H9 (cell line): ENCODE measurements around the gene FTMT. TPM values are rescaled to one million over a fixed set of nuclear protein-coding genes. Genes with fewer than 3 reads are reported as not detected.

Experiments used
- DNase-seq: peaks from one replicate; pipeline ENCODE4 v3.0.0-alpha.2; 2017
- H2AFZ ChIP-seq: one replicate; pipeline ENCODE4 v1.6.1; 2013; ENCODE audit warnings: mild to moderate bottlenecking, low read length, control low read depth, moderate library complexity
- H2AK5ac ChIP-seq: 2 replicates; pipeline ENCODE4 v1.6.1; 2013; ENCODE audit warnings: low read length, control low read depth, mixed read lengths; ENCODE audit not compliant: insufficient read length
- H2BK120ac ChIP-seq: one replicate; pipeline ENCODE4 v1.6.1; 2013; ENCODE audit warnings: low read depth, mild to moderate bottlenecking, low read length, control low read depth, inconsistent platforms; ENCODE audit not compliant: poor library complexity, severe bottlenecking
- H2BK12ac ChIP-seq: 2 replicates; pipeline ENCODE4 v1.6.1; 2013; ENCODE audit warnings: low read length, control low read depth, mixed read lengths, low read depth; ENCODE audit not compliant: insufficient read length
- H2BK15ac ChIP-seq: 2 replicates; pipeline ENCODE4 v1.6.1; 2013; ENCODE audit warnings: low read depth, low read length, control low read depth
- H2BK20ac ChIP-seq: one replicate; pipeline ENCODE4 v1.6.1; 2013; ENCODE audit warnings: low read depth, mild to moderate bottlenecking, low read length, control low read depth, inconsistent platforms; ENCODE audit not compliant: poor library complexity, severe bottlenecking
- H2BK5ac ChIP-seq: 2 replicates; pipeline ENCODE4 v1.6.1; 2013; ENCODE audit warnings: low read length, control low read depth, mixed read lengths; ENCODE audit not compliant: insufficient read length
- H3K14ac ChIP-seq: 2 replicates; pipeline ENCODE4 v1.6.1; 2013; ENCODE audit warnings: low read length, control low read depth; ENCODE audit not compliant: insufficient read depth
- H3K18ac ChIP-seq: 2 replicates; pipeline ENCODE4 v1.6.1; 2013; ENCODE audit warnings: low read depth, mild to moderate bottlenecking, mixed read lengths, low read length, control low read depth; ENCODE audit not compliant: insufficient read length
- H3K23ac ChIP-seq: 2 replicates; pipeline ENCODE4 v1.6.1; 2013; ENCODE audit warnings: low read length, control low read depth, mixed read lengths, low read depth; ENCODE audit not compliant: insufficient read length
- H3K23me2 ChIP-seq: 2 replicates; pipeline ENCODE4 v1.6.1; 2013; ENCODE audit warnings: low read depth, mild to moderate bottlenecking, mixed read lengths, low read length, control low read depth; ENCODE audit not compliant: insufficient read length, poor library complexity, severe bottlenecking
- H3K27ac ChIP-seq: 2 replicates; pipeline ENCODE4 v1.5.1; 2013; ENCODE audit warnings: low read length, control low read depth, mixed read lengths, low read depth; ENCODE audit not compliant: insufficient read length
- H3K27me3 ChIP-seq: 2 replicates; pipeline ENCODE4 v1.6.1; 2013; ENCODE audit warnings: low read length, control low read depth, inconsistent platforms; ENCODE audit not compliant: insufficient read depth
- H3K4ac ChIP-seq: 2 replicates; pipeline ENCODE4 v1.6.1; 2013; ENCODE audit warnings: low read depth, mild to moderate bottlenecking, control low read depth, inconsistent platforms, low read length, moderate library complexity
- H3K4me1 ChIP-seq: 2 replicates; pipeline ENCODE4 v1.6.1; 2013; ENCODE audit warnings: low read length, control low read depth, inconsistent platforms; ENCODE audit not compliant: insufficient read depth
- H3K4me2 ChIP-seq: 2 replicates; pipeline ENCODE4 v1.6.1; 2013; ENCODE audit warnings: low read length, control low read depth, mixed read lengths; ENCODE audit not compliant: insufficient read length, insufficient read depth
- H3K56ac ChIP-seq: 2 replicates; pipeline ENCODE4 v1.6.1; 2013; ENCODE audit warnings: low read depth, mild to moderate bottlenecking, mixed read lengths, low read length, control low read depth; ENCODE audit not compliant: insufficient read length
- H3K79me1 ChIP-seq: 2 replicates; pipeline ENCODE4 v1.6.1; 2013; ENCODE audit warnings: low read depth, mild to moderate bottlenecking, moderate library complexity, low read length, control low read depth, inconsistent platforms; ENCODE audit not compliant: insufficient read depth, poor library complexity, severe bottlenecking
- H3K79me2 ChIP-seq: 2 replicates; pipeline ENCODE4 v1.6.1; 2013; ENCODE audit warnings: low read length, control low read depth, inconsistent platforms; ENCODE audit not compliant: insufficient read depth
- H3K9ac ChIP-seq: 2 replicates; pipeline ENCODE4 v1.6.1; 2013; ENCODE audit warnings: low read length, control low read depth, mixed read lengths; ENCODE audit not compliant: insufficient read length; ENCODE audit errors: extremely low read depth
- H3K9me3 ChIP-seq: one replicate; pipeline ENCODE4 v1.6.1; 2013; ENCODE audit warnings: low read depth, low read length, inconsistent platforms; ENCODE audit not compliant: control insufficient read depth
- H3T11ph ChIP-seq: one replicate; pipeline ENCODE4 v1.6.1; 2013; ENCODE audit warnings: mild to moderate bottlenecking, low read length, control low read depth, inconsistent platforms
- H4K20me1 ChIP-seq: one replicate; pipeline ENCODE4 v1.6.1; 2013; ENCODE audit not compliant: control insufficient read depth, insufficient read length, insufficient read depth
- H4K5ac ChIP-seq: 2 replicates; pipeline ENCODE4 v1.6.1; 2013; ENCODE audit warnings: low read depth, mild to moderate bottlenecking, mixed read lengths, low read length, control low read depth; ENCODE audit not compliant: insufficient read length
- H4K8ac ChIP-seq: replicated peaks from 2 replicates; pipeline ENCODE4 v1.6.1; 2013; ENCODE audit warnings: low read length, control low read depth, mixed read lengths, low read depth; ENCODE audit not compliant: insufficient read length
- H4K91ac ChIP-seq: 2 replicates; pipeline ENCODE4 v1.6.1; 2013; ENCODE audit warnings: low read depth, mild to moderate bottlenecking, moderate library complexity, mixed read lengths, low read length, control low read depth; ENCODE audit not compliant: insufficient read length
- H3K27ac Mint-ChIP-seq, 3 experiments: 2 replicates in 2 of 3; 3 replicates in 1 of 3; pipeline ENCODE4 v1.8.0; 2020 to 2021; ENCODE audit warnings: mixed read lengths in 3 of 3, mild to moderate bottlenecking in 1 of 3, moderate library complexity in 1 of 3
- H3K27me3 Mint-ChIP-seq: 2 replicates; pipeline ENCODE4 v1.8.0; 2021; ENCODE audit warnings: low read depth, mild to moderate bottlenecking, moderate library complexity, mixed read lengths
- H3K36me3 Mint-ChIP-seq, 3 experiments: 2 replicates in 2 of 3; 3 replicates in 1 of 3; pipeline ENCODE4 v1.8.0; 2020 to 2021; ENCODE audit warnings: low read depth in 3 of 3, mixed read lengths in 3 of 3; ENCODE audit not compliant: insufficient read depth in 1 of 3
- H3K4me1 Mint-ChIP-seq, 2 experiments: 2 replicates each; pipeline ENCODE4 v1.8.0; 2020; ENCODE audit warnings: mixed read lengths in 2 of 2
- H3K4me3 Mint-ChIP-seq, 2 experiments: 2 replicates in 1 of 2; 3 replicates in 1 of 2; pipeline ENCODE4 v1.8.0; 2020 to 2021; ENCODE audit warnings: mild to moderate bottlenecking in 2 of 2, mixed read lengths in 2 of 2, moderate library complexity in 1 of 2
- H3K9me3 Mint-ChIP-seq, 2 experiments: 2 replicates in 1 of 2; 3 replicates in 1 of 2; pipeline ENCODE4 v1.8.0; 2020; ENCODE audit warnings: mild to moderate bottlenecking in 2 of 2, mixed read lengths in 2 of 2, moderate library complexity in 1 of 2
- CTCF ChIP-seq: fragments of 200-600 bp; sonication (generic); conservative IDR thresholded peaks from 3 replicates; pipeline ENCODE4 v1.8.0; 2021; ENCODE audit warnings: antibody characterized with exemption, mild to moderate bottlenecking
- WGBS: extraction: QIAGEN DNeasy Blood & Tissue Kit; methylation state at CpG from one replicate; pipeline ENCODE4 v1.1.7; 2013; ENCODE audit warnings: missing lambda C conversion rate, low lambda C conversion rate, mixed read lengths; ENCODE audit not compliant: insufficient read length; ENCODE audit errors: extremely low coverage; 5-methylcytosine and 5-hydroxymethylcytosine counted together
- total RNA-seq: library from RNA; stranded (reverse); gene quantifications from 2 replicates; pipeline ENCODE4 v1.2.1, GENCODE V29; 2021

FTMT gene
- total RNA-seq, 1 experiment from 2014 or later: not detected

DNA sequence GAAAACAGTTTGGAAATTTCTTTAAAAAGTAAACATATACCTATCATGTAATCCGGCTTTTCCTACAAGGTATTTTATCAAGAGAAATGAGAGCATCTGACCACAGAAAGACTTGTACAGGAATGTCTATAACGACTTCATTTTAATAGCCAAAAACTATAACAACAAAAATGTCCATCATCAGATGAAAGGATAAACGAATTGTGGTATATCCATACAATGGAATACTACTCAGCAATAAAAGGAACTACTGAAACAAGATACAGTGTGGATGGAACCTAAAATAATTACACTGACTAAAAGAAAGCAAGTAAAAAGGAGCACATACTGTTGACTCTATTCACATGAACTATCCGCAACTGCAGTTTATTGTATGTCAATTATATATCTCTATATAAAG, 1.4 kb upstream of the FTMT start:
- Histone ChIP-seq H4K20me1 (no peaks in the 10 kb centered on the region), H3K23me2 (no peaks in the 10 kb centered on the region), H3K9me3 (no peaks in the 10 kb centered on the region), H3K79me1 (no peaks in the 10 kb centered on the region), H3K27ac (no peak overlapping the region), H3T11ph (no peak overlapping the region), H3K27me3 (no peaks in the 10 kb centered on the region), H2BK12ac (no peak overlapping the region), H3K4me1 (peaks cover 3% of the 10 kb centered on the region; the same call in 1 of the 2 replicates), H4K8ac (no peak overlapping the region), H4K91ac (no peak overlapping the region), H2BK15ac (no peak overlapping the region), H2BK5ac (no peak overlapping the region), H3K56ac (no peak overlapping the region), H3K4ac (no peak overlapping the region), H3K9ac (no peak overlapping the region), H3K79me2 (no peaks in the 10 kb centered on the region), H2AFZ (no peak overlapping the region), H3K4me2 (no peak overlapping the region), H4K5ac (no peak overlapping the region), H2AK5ac (no peak overlapping the region), H3K23ac (no peak overlapping the region), H3K18ac (no peak overlapping the region), H2BK20ac (no peak overlapping the region), H2BK120ac (no peak overlapping the region), H3K14ac (no peak overlapping the region)
- H3K4me3 Mint-ChIP-seq: no peak overlapping the region
- H3K36me3 Mint-ChIP-seq: no peaks in the 10 kb centered on the region; a peak in 2 of 7 replicates
- H3K27me3 Mint-ChIP-seq: no peaks in the 10 kb centered on the region
- no peak overlapping the region for H3K27ac Mint-ChIP-seq
- H3K4me1 Mint-ChIP-seq: peaks cover 8 to 9% of the 10 kb centered on the region in 2 experiments
- WGBS: no CpG with 5 or more reads among the region's 4 CpGs
- no peak for DNase-seq
- TF ChIP-seq CTCF: no peak
- H3K9me3 Mint-ChIP-seq: peaks cover 7 to 11% of the 10 kb centered on the region in 2 experiments; a peak in 4 of 5 replicates
